OCI-LY7 (cell line): ENCODE measurements around the gene PHF13. TPM values are rescaled to one million over a fixed set of nuclear protein-coding genes. Genes with fewer than 3 reads are reported as not detected.
A peak's percentile ranks its signal among the peaks of the same experiment; 100 is the strongest.

ENCODE experiments used
- Bru-seq: library from RNA; stranded (reverse); fragments of 400-500 nt; gene quantifications from one replicate; lab custom pipeline; 2021; lab: Mats Ljungman, UMichigan
- BruChase-seq, 2 experiments: library from RNA; stranded (reverse); fragments of 400-500 nt; gene quantifications; one replicate each; lab custom pipeline; 2021; lab: Mats Ljungman, UMichigan
- BruUV-seq: library from RNA; stranded (reverse); fragments of 400-500 nt; replicated peaks from 2 replicates; lab custom pipeline; 2021; lab: Mats Ljungman, UMichigan
- CTCF ChIA-PET: fragments of 300-600 bp; sonication (Branson Sonifier 250); formaldehyde crosslinking; loops from one replicate; lab custom pipeline; 2022; ENCODE audit warnings: antibody characterized with exemption; ENCODE audit not compliant: unreplicated experiment; lab: Charles Lee
- POLR2A ChIA-PET: fragments of 300-600 bp; sonication (Branson Sonifier 250); formaldehyde crosslinking; loops from one replicate; lab custom pipeline; 2022; ENCODE audit warnings: antibody characterized with exemption; lab: Charles Lee
- DNase-seq: peaks from one replicate; pipeline ENCODE4 v3.0.0-alpha.2; 2015; ENCODE audit warnings: low spot score
- H2AFZ ChIP-seq: fragments of 200-600 bp; sonication (generic), shearing (Covaris generic); 2 replicates; pipeline ENCODE4 v1.6.1; 2014; ENCODE audit warnings: mild to moderate bottlenecking, antibody characterized with exemption, low read length, moderate library complexity
- H3K27ac ChIP-seq: fragments of 200-600 bp; sonication (generic); 2 replicates; pipeline ENCODE4 v1.5.1; 2014; ENCODE audit warnings: mixed run types, low read depth, mild to moderate bottlenecking, moderate library complexity, low read length, inconsistent platforms; ENCODE audit not compliant: poor library complexity, severe bottlenecking
- H3K36me3 ChIP-seq: fragments of 200-600 bp; sonication (generic); 2 replicates; pipeline ENCODE4 v1.6.1; 2014; ENCODE audit warnings: mild to moderate bottlenecking, antibody characterized with exemption, low read length, moderate library complexity, mixed read lengths; ENCODE audit not compliant: insufficient read depth
- H3K4me1 ChIP-seq: fragments of 200-600 bp; sonication (generic); 2 replicates; pipeline ENCODE4 v1.5.1; 2014; ENCODE audit warnings: mild to moderate bottlenecking, low read length; ENCODE audit not compliant: insufficient read depth, poor library complexity, severe bottlenecking
- H3K4me2 ChIP-seq: fragments of 200-600 bp; sonication (generic); 2 replicates; pipeline ENCODE4 v1.6.1; 2014; ENCODE audit warnings: mild to moderate bottlenecking, low read length
- H3K4me3 ChIP-seq: fragments of 200-600 bp; sonication (generic); 2 replicates; pipeline ENCODE4 v1.5.1; 2014; ENCODE audit warnings: mild to moderate bottlenecking, low read depth, low read length; ENCODE audit not compliant: poor library complexity, severe bottlenecking
- H3K79me2 ChIP-seq: fragments of 200-600 bp; sonication (generic); 2 replicates; pipeline ENCODE4 v1.6.1; 2016; ENCODE audit warnings: low read depth, mild to moderate bottlenecking, low read length, moderate library complexity, mixed read lengths; ENCODE audit not compliant: insufficient read depth
- H3K9me2 ChIP-seq: fragments of 200-600 bp; sonication (generic); 2 replicates; pipeline ENCODE4 v1.6.1; 2016; ENCODE audit warnings: mild to moderate bottlenecking, low read length, mixed read lengths; ENCODE audit not compliant: insufficient read depth
- H3K9me3 ChIP-seq: fragments of 200-600 bp; sonication (generic); 2 replicates; pipeline ENCODE4 v1.6.1; 2014; ENCODE audit warnings: mild to moderate bottlenecking, mixed run types, low read length, mixed read lengths
- H4K20me1 ChIP-seq: fragments of 200-600 bp; sonication (generic); 2 replicates; pipeline ENCODE4 v1.6.1; 2014; ENCODE audit warnings: mild to moderate bottlenecking, antibody characterized with exemption, low read length, moderate library complexity, mixed read lengths; ENCODE audit not compliant: insufficient read depth
- CTCF ChIP-seq: fragments of 200-600 bp; sonication (generic); conservative IDR thresholded peaks from 2 replicates; pipeline ENCODE4 v1.5.1; 2014; ENCODE audit warnings: mild to moderate bottlenecking, antibody characterized with exemption, low read length, moderate library complexity, mixed read lengths
- EZH2phosphoT487 ChIP-seq: fragments of 200-600 bp; sonication (generic); IDR thresholded peaks from 2 replicates; pipeline ENCODE4 v1.6.1; 2018; ENCODE audit warnings: low read depth, borderline replicate concordance, mild to moderate bottlenecking, mixed run types, antibody characterized with exemption, low read length, moderate library complexity, mixed read lengths
- intact Hi-C: fragments of 100-400 bp; cut with micrococcal nuclease; formaldehyde crosslinking; loops from one replicate; pipeline ENCODE4 v1.10.0; 2022; ENCODE audit not compliant: unreplicated experiment
- long read RNA-seq: library from polyadenylated mRNA; stranded (forward); transcript quantifications from one replicate; pipeline ENCODE4 v2.0.0, GENCODE V29; 2022
- total RNA-seq, 2 experiments: library from RNA; depleted of rRNA in 1 of 2; stranded (reverse); fragments of >200 nt in 1 of 2; shearing (Covaris generic) in 1 of 2; gene quantifications; 2 replicates each; pipeline ENCODE4 v1.2.3, GENCODE V29; 2014 to 2022

PHF13 gene
- 5.3 and 7.9 TPM in 2 replicates for total RNA-seq (2014; rRNA removed; shearing (Covaris generic))
- total RNA-seq (2022): 14.6 and 14.7 TPM in 2 replicates
- percentile 51 among the genes with signal in this experiment for Bru-seq, nascent RNA
- percentile 56 among the genes with signal in this experiment for BruChase-seq, experiment 1, labeled RNA remaining after a 6-hour chase
- BruChase-seq, experiment 2, labeled RNA remaining after a 2-hour chase: percentile 62 among the genes with signal in this experiment
- long read RNA-seq, partial matches to known transcripts: 4 of 7 reads
- long read RNA-seq, other reads (novel, unspliced or antisense): 0 of 7 reads

- ChIA-PET POLR2A (interaction anchor here (0.8 kb wide), 1 partner anchor 34 kb away, joined by 3 read pairs; the partner anchor contains the start of gene ZBTB48), CTCF (no interaction called here)
- TF ChIP-seq EZH2phosphoT487 (no peak), CTCF (no peak)
- intact Hi-C loops: loop anchor here (1.0 kb wide), 1 partner anchor 59 kb away; the partner anchor contains the start of gene NOL9
- H3K9me3 ChIP-seq: no peaks in the 10 kb centered on the region
- no peaks in the 10 kb centered on the region for H3K9me2 ChIP-seq
- peak within 1 kb of the TSS; percentile 94 for H3K4me3 ChIP-seq
- no TSS peak for BruUV-seq
- peak; percentile 99 for DNase-seq
- peaks cover 12% of the 10 kb centered on the region for H3K36me3 ChIP-seq
- H3K4me2 ChIP-seq: peak within 1 kb of the TSS; percentile 87
- peaks cover 17% of the 10 kb centered on the region for H3K4me1 ChIP-seq
- peaks cover 6% of the 10 kb centered on the region; the same call in 1 of the 2 replicates for H4K20me1 ChIP-seq
- H3K79me2 ChIP-seq: peaks cover 12% of the 10 kb centered on the region
- peak within 1 kb of the TSS; percentile 20 for H3K27ac ChIP-seq
- H2AFZ ChIP-seq: peak within 1 kb of the TSS; percentile 87
Measured at GRCh38 chr1:6613361-6614018, at the start of gene PHF13. TSS of gene PHF13 (plus strand) at chr1:6613731. CDS start at chr1:6614067, 336 bp downstream.

- no peak overlapping the region for H3K27ac ChIP-seq
- DNase-seq: no peak
- CTCF ChIA-PET: no interaction called here
- H3K79me2 ChIP-seq: no peaks in the 10 kb centered on the region
- H3K4me2 ChIP-seq: no peak overlapping the region
- no peaks in the 10 kb centered on the region for H3K36me3 ChIP-seq
- intact Hi-C loops: no loop called here
- TF ChIP-seq EZH2phosphoT487 (no peak), CTCF (no peak)
- H3K9me3 ChIP-seq: no peaks in the 10 kb centered on the region
- no peak overlapping the region for H2AFZ ChIP-seq
- BruUV-seq: no TSS peak
- H4K20me1 ChIP-seq: no peaks in the 10 kb centered on the region
- no peak overlapping the region for H3K4me3 ChIP-seq
- H3K9me2 ChIP-seq: no peaks in the 10 kb centered on the region
- peaks cover 12% of the 10 kb centered on the region for H3K4me1 ChIP-seq
- POLR2A ChIA-PET: interaction anchor here (1.8 kb wide), 1 partner anchor 11 kb away, joined by 5 read pairs; the partner anchor contains the start of gene ZBTB48
Measured at GRCh38 chr1:6569033-6569432, 44.5 kb upstream of the PHF13 start.
